Endometrium (tissue), 2 donors: ENCODE results near the gene OXSM.

Source experiments
- FAIRE-seq: peaks from 2 replicates; lab custom pipeline; 2012; peaks lifted over from hg19 to GRCh38; lab: Jason Lieb, UNC
- donor health status: control.
- donor health status: control.

Gene OXSM

DNA sequence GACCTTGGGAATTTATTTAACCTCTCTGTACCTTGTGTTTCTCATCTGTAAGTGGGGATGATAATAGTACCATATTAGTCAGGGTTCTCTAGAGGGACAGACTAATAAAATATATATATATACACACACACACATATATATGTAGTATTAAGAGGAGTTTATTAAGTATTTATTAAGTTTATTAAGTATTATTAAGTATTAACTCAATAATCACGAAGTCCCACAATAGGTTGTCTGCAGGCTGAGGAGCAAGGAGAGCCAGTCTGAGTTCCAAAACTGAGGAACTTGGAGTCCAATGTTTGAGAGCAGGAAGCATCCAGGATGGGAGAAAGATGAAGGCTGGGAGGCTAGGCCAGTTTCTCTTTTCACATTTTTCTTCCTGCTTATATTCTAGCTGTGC is 14.8 kb downstream of the OXSM start:
- FAIRE-seq = no peak

DNA sequence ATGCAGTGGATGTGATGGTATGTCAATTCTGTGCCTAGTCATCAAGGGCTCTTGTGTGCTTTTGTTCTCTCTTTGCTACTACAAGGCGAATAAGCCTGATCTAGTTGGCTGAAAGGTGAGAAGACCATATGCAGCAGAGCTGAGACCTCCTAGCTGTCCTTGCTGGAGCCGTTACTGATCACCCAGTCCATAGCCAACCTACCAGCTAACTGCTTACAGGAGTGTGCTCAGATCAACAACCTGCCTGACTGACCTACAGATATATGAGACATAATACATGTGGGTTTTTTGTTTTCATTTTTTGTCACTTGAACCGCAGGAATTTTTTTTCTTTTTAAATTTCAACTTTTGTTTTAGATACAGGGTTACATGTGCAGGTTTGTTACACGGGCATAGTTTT is 22.8 kb downstream of the OXSM start:
- no peak for FAIRE-seq

DNA sequence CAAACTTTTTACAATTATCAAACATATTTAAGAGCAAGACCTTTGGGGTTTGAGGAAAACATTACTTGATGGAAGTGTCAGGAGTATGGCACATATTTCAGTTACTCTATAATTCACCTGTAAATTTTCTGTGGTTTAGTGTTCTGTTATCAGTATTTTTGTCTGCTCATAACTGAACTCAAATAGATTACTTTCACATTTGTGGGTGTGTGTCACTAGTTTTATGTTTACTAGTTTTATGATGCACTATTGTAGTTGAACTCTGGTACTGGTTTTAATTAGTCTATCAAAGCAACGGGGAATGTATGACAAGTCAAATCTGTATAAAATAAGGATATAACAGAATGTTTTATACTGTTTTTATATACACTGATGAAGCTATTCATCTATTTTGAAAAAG is 27.2 kb downstream of the OXSM start:
- no peak for FAIRE-seq

DNA sequence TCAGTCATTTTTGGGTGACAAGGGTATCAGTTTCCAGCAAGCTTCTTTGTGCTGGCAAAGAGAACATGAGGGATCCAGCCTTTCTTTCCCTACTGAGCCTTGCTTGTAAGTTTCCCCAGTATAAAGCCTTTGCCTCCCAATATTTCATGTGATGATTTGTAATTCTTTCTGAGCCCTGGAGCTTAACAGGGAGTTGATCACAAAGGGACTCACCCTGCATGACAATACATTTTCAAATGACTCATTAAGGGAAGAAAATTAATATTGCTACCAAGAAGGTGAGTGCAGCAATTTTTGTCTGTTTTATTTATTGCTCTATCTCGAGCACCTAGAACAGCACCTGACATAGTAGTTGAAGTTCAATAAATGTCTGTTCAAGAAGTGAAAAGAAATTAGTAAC is 27.7 kb downstream of the OXSM start:
- no peak for FAIRE-seq

DNA sequence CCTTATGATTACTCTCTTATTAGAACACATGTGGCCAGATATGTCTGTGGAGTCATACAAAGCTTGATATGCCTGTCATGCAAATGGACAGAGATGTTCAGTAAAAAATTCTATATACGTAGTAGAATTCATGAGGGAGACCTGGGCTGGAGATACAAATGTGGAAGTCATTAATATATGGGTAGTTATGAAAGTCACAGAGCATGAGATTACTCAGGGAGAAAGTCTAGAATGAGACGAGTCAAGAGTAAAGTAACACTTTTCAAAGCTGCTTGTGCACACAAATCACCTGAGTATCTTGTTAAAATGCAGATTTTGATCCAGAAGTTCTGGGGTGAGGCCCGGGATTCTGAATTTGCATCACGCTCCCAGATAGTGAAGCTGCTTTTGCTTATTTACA is 28.4 kb downstream of the OXSM start:
- FAIRE-seq = no peak

DNA sequence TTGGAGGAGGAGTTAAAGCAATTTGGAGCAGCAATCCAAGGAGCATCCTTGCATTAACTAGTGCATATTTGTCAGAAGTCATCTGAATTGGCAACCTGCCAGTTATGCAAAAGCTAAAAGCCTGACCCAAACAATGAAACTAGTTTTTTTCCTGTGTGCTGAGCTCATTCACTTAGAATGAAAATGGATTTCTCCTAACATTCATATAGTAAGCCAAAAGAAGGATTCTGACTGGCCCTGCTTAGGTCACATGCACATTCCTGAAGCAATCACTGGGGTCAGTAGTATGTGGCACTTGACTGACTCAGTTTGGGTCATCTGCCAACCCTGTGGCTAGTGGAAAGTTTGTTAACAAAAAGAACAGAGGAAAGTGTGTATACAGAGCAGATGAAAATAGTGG is 30.5 kb downstream of the OXSM start:
- FAIRE-seq = no peak

DNA sequence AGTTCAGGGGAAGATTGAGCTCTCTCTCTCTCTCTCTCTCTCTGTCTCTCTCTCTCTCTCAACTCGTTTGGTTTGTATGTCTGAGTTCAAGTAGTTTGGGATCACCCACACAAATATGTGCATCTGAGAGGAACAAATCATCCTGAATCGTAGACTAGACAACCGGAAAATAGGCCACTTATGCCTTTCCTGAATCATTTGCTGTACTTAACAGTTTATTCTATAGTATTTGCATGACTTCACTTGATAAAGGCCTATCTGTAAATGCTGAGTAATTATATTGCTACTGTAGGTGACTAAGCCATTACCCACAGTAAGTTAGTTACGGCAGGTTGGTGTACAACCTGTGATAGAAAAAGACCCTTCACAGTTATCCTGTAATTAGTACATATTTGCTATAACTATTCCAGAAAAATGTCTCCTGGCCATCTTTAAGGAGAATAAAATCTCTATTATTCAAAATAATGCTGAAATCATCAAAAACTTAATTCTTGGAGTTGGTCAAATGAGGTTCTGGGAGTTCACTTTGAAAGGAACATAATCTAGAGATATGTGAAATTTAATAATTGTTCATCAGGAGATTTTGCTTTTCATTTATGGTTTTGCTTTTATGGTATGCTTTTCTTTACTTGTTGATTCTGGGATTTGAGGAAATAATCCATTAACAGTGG is 31.1 kb downstream of the OXSM start:
- no peak for FAIRE-seq

DNA sequence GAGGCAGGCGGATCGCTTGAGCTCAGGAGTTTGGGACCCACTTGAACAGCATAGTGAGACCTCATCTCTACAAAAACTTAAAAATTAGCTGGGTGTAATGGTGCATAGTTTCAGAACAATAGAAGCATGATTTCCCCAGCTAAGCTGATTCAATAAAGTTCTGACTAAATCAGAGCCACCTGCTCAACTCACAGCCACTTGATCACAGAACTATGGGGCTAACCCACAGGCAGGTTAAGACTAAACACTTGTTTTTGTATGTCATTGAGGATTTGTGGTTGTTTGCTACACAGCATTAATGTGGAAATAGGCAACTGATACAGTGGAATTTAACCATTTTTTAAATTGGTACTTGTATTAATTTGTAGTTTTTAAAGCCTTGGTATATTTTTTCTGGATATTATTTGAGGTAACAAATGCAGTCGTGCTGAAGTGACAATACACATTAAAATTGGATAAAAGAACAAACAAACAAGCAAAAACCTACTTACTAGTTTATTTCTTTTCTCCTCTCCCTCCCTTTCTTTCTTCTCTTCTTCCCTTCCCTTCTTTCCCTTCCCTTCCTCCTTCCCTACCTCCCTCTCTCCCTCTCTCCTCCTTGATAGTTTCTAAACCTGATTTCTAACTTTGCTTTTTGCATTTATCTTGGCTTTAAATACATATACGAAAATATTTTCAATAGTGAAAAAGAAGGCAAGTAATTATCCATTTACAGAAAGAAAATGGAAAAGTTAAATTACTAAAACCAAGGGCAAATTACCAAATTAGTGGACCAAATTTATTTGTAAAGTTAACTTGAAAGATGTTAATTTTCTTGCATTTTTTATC is 32.1 kb downstream of the OXSM start:
- FAIRE-seq = no peak

DNA sequence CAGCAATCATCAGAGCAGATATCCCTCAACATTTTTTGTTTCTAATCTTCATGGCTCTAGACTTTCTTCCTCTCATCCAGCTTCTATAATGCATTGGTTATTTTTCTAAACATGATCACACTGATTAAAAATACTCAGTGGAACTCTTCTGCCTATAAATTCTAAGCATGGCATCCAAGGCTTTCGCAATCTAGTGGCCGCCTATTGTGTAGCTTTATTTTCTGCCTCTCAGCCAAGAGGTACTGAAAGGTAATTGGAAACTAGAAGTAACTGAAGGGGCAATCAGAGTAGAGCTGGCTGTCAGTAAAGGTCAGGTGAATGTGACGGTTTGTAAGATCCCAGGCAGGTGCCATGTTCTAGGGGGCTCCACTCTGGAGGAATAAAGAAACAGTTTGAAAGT is 33.4 kb downstream of the OXSM start:
- FAIRE-seq = no peak

DNA sequence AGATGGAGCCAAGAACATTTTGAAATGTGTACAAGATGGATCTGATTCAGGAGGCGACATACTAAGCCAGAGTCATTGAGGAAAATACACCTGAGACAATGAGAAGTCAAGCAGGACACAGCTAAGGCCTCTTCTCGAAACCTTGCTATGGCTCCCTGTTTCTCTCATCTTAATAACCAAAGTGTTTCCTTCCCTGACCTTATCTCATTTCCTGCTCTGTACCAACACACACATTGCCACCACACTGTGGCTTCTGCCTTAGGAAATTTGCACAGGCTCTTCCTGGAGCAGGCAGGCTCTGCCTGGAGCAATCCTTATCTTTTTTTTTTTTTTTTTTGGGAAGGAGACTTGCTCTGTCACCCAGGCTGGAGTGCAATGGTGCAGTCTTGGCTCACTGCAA is 36.6 kb downstream of the OXSM start:
- no peak for FAIRE-seq

DNA sequence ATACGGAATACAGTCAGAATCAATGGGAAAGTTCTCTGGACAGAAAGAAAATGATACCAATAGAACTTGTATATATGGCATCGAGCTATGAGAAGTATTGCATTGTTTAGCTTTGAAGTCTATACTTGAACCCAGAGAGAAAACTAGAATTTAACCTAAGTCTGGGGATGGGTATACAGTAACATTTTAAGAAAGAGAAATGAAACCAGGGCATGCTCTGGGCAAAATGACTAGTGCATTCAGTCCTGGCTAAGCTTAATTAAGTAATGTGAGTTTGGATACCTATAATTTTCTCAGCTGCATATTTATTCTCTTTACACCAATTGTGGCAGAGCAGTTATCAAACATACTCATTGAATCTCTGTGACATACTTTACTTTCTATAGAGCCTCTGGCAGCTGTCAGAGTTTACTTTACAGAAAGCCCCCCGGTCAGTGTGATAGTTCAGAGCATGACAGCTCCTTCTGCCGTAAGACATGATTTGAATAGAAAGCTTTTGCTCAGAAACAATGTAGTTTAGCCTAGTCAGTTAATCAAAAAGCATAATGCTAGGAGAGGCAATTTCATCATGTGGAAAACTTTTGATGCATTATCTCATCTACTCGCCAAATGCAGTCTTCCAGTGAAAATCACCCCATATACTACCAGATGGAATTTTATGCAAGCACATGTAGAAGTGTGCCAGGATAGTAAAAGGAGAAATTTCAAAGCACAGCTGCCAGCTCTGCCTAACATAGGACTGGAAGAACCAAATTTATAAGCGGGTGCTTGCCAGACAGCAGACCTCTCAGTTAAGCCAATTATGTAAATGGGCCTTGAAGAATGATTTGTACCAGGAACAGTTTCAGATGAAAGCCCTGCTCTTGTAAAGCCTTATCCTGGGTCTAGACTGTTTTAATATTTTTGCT is 40.7 kb downstream of the OXSM start:
- no peak for FAIRE-seq

DNA sequence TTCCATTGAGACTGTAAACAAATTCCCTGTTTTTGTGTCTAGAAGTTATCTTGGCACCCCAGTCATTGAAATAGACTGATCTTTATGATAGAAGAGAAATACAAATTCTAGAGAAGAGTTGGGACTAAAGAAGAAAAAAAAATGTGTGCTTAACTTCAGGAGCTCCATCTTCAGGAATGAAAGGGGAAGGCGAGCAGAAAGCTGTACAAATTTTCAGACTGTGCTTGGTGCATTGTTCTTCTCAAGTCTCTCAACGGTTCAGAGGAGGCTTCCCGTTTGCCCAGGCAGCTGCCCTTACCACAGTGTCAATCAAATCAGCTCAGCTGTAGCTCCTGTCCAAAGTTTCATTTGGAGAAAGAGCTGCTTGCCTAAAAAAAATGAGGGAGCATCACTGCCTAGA is 41.7 kb downstream of the OXSM start:
- no peak for FAIRE-seq

DNA sequence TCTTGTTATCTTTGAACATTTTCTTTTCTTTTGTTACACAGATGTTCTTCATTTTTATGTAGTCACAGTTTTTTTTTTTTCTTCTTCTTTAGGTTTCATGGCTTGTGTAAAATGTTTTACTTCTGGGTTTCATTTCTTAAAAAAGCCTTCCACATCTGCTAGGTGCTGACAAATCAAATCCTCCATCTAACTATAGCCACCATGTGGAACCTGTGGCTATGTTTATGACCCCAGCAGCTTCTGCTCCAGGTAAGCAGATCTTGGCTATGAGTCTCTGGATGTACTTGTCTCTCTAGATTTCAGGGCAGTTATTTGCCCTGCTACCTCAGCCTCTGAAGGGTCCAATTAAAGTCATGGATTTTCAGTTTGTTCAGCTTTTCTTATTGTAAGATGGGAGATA is 44.5 kb downstream of the OXSM start:
- FAIRE-seq = no peak

DNA sequence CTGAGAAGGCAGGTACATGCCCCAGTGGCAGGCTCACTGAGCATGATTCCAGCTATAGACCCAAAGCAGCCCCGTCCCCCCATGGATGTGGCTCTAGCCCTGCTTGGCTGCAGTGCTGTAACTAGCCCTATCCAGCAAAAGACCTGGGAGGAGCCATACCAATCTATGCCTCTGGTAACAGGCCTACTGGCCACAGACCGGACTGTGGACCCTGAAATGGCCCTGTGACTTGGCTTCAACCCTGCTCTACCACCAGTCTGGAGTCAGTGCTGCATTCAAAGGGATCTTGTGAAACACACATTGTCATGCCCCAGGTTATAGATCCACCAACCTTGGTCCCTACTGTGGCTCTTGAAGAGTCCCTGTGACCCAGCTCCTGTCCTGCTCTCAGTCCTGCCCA is 46.7 kb downstream of the OXSM start:
- FAIRE-seq = no peak

DNA sequence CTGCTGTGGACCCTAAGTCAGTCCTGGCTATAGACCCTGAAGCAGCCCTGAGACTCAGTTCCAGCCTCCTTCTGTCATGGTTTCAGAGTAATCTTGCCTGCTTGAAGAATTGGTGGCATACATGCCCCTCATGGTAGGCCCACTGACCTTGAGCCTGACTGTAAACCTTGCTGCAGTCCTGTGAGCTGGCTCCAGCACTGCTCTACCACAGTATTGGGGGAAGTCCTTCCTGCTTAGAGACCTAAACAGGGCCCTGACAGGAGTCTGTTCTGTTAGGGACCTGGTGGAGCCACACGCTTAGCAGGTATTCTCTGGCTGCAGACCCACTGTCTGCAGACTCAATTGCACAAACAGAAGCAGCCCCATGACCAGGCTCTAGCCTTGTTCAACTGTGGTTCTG is 47.1 kb downstream of the OXSM start:
- no peak for FAIRE-seq

DNA sequence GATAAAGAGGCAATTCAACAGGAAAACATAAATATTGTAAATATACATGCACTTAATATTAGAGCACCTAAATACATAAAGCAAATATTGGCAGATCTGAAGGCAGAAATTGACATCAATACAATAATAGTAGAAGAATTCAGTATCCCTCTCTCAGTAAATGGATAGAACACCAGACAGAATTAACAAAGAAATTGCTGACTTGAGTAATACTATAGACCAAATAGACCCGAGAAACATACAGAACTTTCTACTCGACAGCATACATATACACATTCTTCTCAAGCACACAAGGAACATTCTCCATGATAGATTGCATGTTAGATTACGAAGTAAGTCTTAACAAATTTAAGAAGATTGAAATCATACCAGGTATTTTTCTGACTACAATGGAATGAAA is 50.2 kb downstream of the OXSM start:
- FAIRE-seq = no peak

DNA sequence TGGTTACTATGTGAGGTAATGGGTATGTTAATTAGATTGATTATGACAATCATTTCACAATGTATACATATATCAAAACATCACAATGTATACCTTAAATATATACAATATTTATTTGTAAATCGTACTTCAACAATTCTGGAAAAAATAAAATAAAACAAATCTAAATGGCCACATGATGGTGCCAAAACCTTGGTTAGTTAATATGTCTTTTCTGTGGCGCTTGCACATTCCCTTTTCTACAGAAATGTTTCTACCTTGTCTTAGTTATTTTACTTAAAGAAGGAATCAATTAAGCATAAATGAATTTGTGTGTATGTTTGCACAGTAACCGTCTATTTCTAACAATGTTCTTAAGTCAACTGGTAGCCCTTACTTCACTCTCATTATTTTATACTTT is 53.4 kb downstream of the OXSM start:
- FAIRE-seq = peak; percentile 94
